Sigmoid colon (tissue), 4 donors: Measurements from ENCODE around the gene CDC14B.

ENCODE experiments used
- EP300 ChIP-seq, 4 donors: sonication (generic); formaldehyde crosslinking; IDR thresholded peaks; one replicate each; pipeline ENCODE4 v1.6.1; 2017; ENCODE audit warnings: antibody characterized with exemption in 4 of 4
- POLR2A ChIP-seq, 2 donors: fragments of 450-650 bp; IDR thresholded peaks; one replicate each; pipeline ENCODE4 v1.6.1; 2016; ENCODE audit warnings: antibody characterized with exemption in 2 of 2, mild to moderate bottlenecking in 2 of 2, moderate library complexity in 2 of 2
- POLR2AphosphoS5 ChIP-seq, 4 donors: sonication (generic); formaldehyde crosslinking; IDR thresholded peaks; one replicate each; pipeline ENCODE4 v1.6.1; 2017; ENCODE audit warnings: antibody characterized with exemption in 4 of 4
- TF ChIP-seq, protein P1 (sequence below), 4 experiments: fragments of 450-650 bp in 3 of 4; fragments of 200-600 bp in 1 of 4; IDR thresholded peaks; one replicate each; pipeline ENCODE4 v1.5.1; 2016 to 2019; ENCODE audit warnings: antibody characterized with exemption in 4 of 4, mild to moderate bottlenecking in 3 of 4, moderate library complexity in 2 of 4

DNA sequence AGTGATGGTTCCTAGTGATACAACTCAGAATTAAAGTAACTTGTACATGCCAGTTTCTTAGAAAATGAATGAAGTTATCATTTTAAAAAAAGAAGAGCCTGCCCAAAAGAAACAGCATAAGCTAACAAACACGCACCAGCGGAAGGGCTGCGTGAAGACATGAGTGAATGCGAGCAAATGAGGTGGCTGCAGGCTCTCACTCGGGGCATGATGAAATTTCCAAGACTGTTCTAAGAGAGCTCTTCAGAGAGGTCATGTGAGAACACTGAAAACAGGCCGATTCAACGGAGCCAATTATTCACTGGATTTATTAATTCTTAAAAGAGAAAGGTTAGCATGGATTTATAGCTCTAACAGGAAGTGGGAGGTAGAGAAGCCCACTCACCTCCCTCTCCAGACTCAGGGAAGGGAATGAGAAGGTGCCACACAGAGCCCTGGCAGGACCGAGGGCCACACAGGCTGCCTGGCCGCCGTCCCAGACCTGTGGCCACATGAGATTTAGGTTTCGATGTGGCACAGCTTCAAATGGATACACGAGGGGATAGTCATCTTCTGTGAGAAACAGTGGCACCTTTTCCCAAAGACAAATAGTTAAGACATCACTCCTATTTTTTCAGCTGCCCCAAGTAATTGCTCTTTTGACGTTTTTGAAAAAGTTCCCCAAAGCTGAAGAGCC is 114.2 kb downstream of the CDC14B start:
- TF ChIP-seq, protein P1, sequence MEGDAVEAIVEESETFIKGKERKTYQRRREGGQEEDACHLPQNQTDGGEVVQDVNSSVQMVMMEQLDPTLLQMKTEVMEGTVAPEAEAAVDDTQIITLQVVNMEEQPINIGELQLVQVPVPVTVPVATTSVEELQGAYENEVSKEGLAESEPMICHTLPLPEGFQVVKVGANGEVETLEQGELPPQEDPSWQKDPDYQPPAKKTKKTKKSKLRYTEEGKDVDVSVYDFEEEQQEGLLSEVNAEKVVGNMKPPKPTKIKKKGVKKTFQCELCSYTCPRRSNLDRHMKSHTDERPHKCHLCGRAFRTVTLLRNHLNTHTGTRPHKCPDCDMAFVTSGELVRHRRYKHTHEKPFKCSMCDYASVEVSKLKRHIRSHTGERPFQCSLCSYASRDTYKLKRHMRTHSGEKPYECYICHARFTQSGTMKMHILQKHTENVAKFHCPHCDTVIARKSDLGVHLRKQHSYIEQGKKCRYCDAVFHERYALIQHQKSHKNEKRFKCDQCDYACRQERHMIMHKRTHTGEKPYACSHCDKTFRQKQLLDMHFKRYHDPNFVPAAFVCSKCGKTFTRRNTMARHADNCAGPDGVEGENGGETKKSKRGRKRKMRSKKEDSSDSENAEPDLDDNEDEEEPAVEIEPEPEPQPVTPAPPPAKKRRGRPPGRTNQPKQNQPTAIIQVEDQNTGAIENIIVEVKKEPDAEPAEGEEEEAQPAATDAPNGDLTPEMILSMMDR (IDR thresholded peaks at IDR 0.05): no peak
- no peak for TF ChIP-seq POLR2A (IDR thresholded peaks at IDR 0.05)
- TF ChIP-seq POLR2AphosphoS5 (IDR thresholded peaks at IDR 0.05): no peak
- TF ChIP-seq EP300 (IDR thresholded peaks at IDR 0.05): no peak
